ENCODE measurements around the gene AADACL2. TPM values are rescaled to one million over a fixed set of nuclear protein-coding genes. Genes with fewer than 3 reads are reported as not detected.
"Not testable (repeated sequence)": the region's sequence is repeated elsewhere in the genome, so short reads cannot be mapped to it uniquely, and the experiment has no call there.

AADACL2 gene
- total RNA-seq = not detected in 2 replicates

- DNase-seq = no peak
These were observed at the start of gene AADACL2 for GRCh38 chr3:151733613-151734012. Gene AADACL2, plus strand, starts transcription at chr3:151733927. Its CDS starts 109 bp downstream, at chr3:151734036.

- no peak for DNase-seq
These were observed 49.6 kb upstream of the AADACL2 start for GRCh38 chr3:151684094-151684493.

- no peak for DNase-seq
These were observed 47.5 kb upstream of the AADACL2 start for GRCh38 chr3:151686257-151686656.

GRCh38 chr3:151687076-151687475 is 46.7 kb upstream of the AADACL2 start:
- DNase-seq = peak; percentile 11

- no peak for DNase-seq
These were observed 45.2 kb upstream of the AADACL2 start for GRCh38 chr3:151688571-151688970.

GRCh38 chr3:151690645-151691044 is 43.1 kb upstream of the AADACL2 start:
- DNase-seq = no peak

- DNase-seq = no peak
These were observed 36.2 kb upstream of the AADACL2 start for GRCh38 chr3:151697496-151697895.

- DNase-seq = no peak
These were observed 26.5 kb upstream of the AADACL2 start for GRCh38 chr3:151707216-151707615.

- no peak for DNase-seq
These were observed 24.9 kb upstream of the AADACL2 start for GRCh38 chr3:151708868-151709267.

- no peak for DNase-seq
These were observed 23.9 kb upstream of the AADACL2 start for GRCh38 chr3:151709847-151710246.

GRCh38 chr3:151721294-151721693 is 12.4 kb upstream of the AADACL2 start:
- DNase-seq = no peak

- no peak for DNase-seq
These were observed 10.9 kb upstream of the AADACL2 start for GRCh38 chr3:151722856-151723255.

GRCh38 chr3:151724576-151725562 is 8.9 kb upstream of the AADACL2 start:
- no peak for DNase-seq

- DNase-seq = no peak
These were observed 7.7 kb upstream of the AADACL2 start for GRCh38 chr3:151726016-151726415.

- no peak for DNase-seq
These were observed 866 bp upstream of the AADACL2 start for GRCh38 chr3:151732861-151733260.

- no peak for DNase-seq
These were observed 6.9 kb downstream of the AADACL2 start for GRCh38 chr3:151740581-151740980.

GRCh38 chr3:151743855-151744254 is 10.1 kb downstream of the AADACL2 start:
- peak; percentile 30 for DNase-seq

GRCh38 chr3:151750181-151750580 is 16.5 kb downstream of the AADACL2 start:
- DNase-seq = no peak

- DNase-seq = no peak
These were observed 17.0 kb downstream of the AADACL2 start for GRCh38 chr3:151750678-151751077.

GRCh38 chr3:151751161-151751560 is 17.4 kb downstream of the AADACL2 start:
- DNase-seq = no peak

- no peak for DNase-seq
These were observed 20.1 kb downstream of the AADACL2 start for GRCh38 chr3:151753846-151754245.

- no peak for DNase-seq
These were observed 27.9 kb downstream of the AADACL2 start for GRCh38 chr3:151761581-151761980.

- DNase-seq = not testable (repeated sequence)
These were observed 31.0 kb downstream of the AADACL2 start for GRCh38 chr3:151764699-151765098.

- DNase-seq = peak; percentile 62
These were observed 32.0 kb downstream of the AADACL2 start for GRCh38 chr3:151765685-151766084.

Data from dermis blood vessel endothelial cell (primary cell).